Tibial nerve (tissue), 4 donors: Measurements from ENCODE around the gene SEMA3F.

Experiments used
- EP300 ChIP-seq, 2 donors: sonication (generic); formaldehyde crosslinking; IDR thresholded peaks; one replicate each; pipeline ENCODE4 v1.6.1; 2017; ENCODE audit warnings: antibody characterized with exemption in 2 of 2, mild to moderate bottlenecking in 1 of 2
- POLR2A ChIP-seq, 2 donors: fragments of 450-650 bp; IDR thresholded peaks; one replicate each; pipeline ENCODE4 v1.6.1; 2017; ENCODE audit warnings: antibody characterized with exemption in 2 of 2, mild to moderate bottlenecking in 2 of 2, moderate library complexity in 2 of 2
- TF ChIP-seq, protein P1 (sequence below), 5 experiments: fragments of 200-600 bp in 3 of 5; fragments of 450-650 bp in 2 of 5; sonication (generic) in 3 of 5; IDR thresholded peaks; one replicate each; pipeline ENCODE4 v1.5.1; 2016 to 2019; ENCODE audit warnings: antibody characterized with exemption in 5 of 5, mild to moderate bottlenecking in 3 of 5, moderate library complexity in 2 of 5

- TF ChIP-seq, protein P1, sequence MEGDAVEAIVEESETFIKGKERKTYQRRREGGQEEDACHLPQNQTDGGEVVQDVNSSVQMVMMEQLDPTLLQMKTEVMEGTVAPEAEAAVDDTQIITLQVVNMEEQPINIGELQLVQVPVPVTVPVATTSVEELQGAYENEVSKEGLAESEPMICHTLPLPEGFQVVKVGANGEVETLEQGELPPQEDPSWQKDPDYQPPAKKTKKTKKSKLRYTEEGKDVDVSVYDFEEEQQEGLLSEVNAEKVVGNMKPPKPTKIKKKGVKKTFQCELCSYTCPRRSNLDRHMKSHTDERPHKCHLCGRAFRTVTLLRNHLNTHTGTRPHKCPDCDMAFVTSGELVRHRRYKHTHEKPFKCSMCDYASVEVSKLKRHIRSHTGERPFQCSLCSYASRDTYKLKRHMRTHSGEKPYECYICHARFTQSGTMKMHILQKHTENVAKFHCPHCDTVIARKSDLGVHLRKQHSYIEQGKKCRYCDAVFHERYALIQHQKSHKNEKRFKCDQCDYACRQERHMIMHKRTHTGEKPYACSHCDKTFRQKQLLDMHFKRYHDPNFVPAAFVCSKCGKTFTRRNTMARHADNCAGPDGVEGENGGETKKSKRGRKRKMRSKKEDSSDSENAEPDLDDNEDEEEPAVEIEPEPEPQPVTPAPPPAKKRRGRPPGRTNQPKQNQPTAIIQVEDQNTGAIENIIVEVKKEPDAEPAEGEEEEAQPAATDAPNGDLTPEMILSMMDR (IDR thresholded peaks at IDR 0.05): no peak
- TF ChIP-seq POLR2A (IDR thresholded peaks at IDR 0.05) (no peak), EP300 (IDR thresholded peaks at IDR 0.05) (no peak)
Observed at GRCh38 chr3:50224639-50225038, 69.5 kb downstream of the SEMA3F start.
